Esophagus squamous epithelium (tissue), 5 donors: ENCODE measurements around the gene SEMA4D. TPM values are rescaled to one million over a fixed set of nuclear protein-coding genes. Genes with fewer than 3 reads are reported as not detected.

Experiments used
- DNase-seq: peaks from one replicate; lab custom pipeline; 2025; lab: John Stamatoyannopoulos, UW
- H3K27ac ChIP-seq, 4 donors: fragments of 200-600 bp; sonication (generic); one replicate each; pipeline ENCODE4 v1.5.1; 2016 to 2019; ENCODE audit warnings: mild to moderate bottlenecking in 1 of 4
- H3K27me3 ChIP-seq, 4 donors: fragments of 200-600 bp; sonication (generic); 1 replicate in 3 of 4; 2 replicates in 1 of 4; pipeline versions ENCODE4 v1.5.1 to v1.6.0; 2017 to 2021; ENCODE audit warnings: antibody characterized with exemption in 1 of 4
- H3K36me3 ChIP-seq, 3 donors: fragments of 200-600 bp; sonication (generic); one replicate each; pipeline ENCODE4 v1.5.1; 2016 to 2019
- H3K4me1 ChIP-seq, 3 donors: fragments of 200-600 bp; sonication (generic); one replicate each; pipeline ENCODE4 v1.5.1; 2017 to 2019
- H3K4me3 ChIP-seq, 4 donors: fragments of 200-600 bp; sonication (generic); 1 replicate in 3 of 4; 2 replicates in 1 of 4; pipeline ENCODE4 v1.5.1; 2016 to 2019; ENCODE audit warnings: mild to moderate bottlenecking in 2 of 4, moderate library complexity in 1 of 4
- H3K9me3 ChIP-seq, 3 donors: fragments of 200-600 bp; sonication (generic); one replicate each; pipeline ENCODE4 v1.5.1; 2016 to 2019
- POLR2A ChIP-seq, 4 donors: fragments of 450-650 bp; IDR thresholded peaks; one replicate each; pipeline ENCODE4 v1.6.1; 2017; ENCODE audit warnings: antibody characterized with exemption in 4 of 4, mild to moderate bottlenecking in 4 of 4, moderate library complexity in 3 of 4
- WGBS, 2 donors: methylation state at CpG; one replicate each; pipeline ENCODE4 v1.1.5; 2018; 5-methylcytosine and 5-hydroxymethylcytosine counted together
- intact Hi-C: fragments of 100-400 bp; cut with DNase I; formaldehyde crosslinking; loops from one replicate; pipeline ENCODE4 v1.15.0; 2022
- total RNA-seq, 4 donors: library from RNA; depleted of rRNA; stranded (reverse); fragments of >200 nt; gene quantifications; one replicate each; pipeline ENCODE4 v1.1.0, GENCODE V29; 2016
- TF ChIP-seq, protein P1 (sequence below), 6 experiments: fragments of 450-650 bp in 4 of 6; fragments of 200-600 bp in 2 of 6; sonication (generic) in 2 of 6; IDR thresholded peaks; one replicate each; pipeline ENCODE4 v1.5.1; 2016 to 2019; ENCODE audit warnings: antibody characterized with exemption in 6 of 6, mild to moderate bottlenecking in 4 of 6, moderate library complexity in 4 of 6
- donor health status: DM: yes; HTN: yes; CAD: no.

SEMA4D gene
- total RNA-seq, 4 donors from 2014 or later = 12.8 to 52.0 (median 20.5) TPM

DNA sequence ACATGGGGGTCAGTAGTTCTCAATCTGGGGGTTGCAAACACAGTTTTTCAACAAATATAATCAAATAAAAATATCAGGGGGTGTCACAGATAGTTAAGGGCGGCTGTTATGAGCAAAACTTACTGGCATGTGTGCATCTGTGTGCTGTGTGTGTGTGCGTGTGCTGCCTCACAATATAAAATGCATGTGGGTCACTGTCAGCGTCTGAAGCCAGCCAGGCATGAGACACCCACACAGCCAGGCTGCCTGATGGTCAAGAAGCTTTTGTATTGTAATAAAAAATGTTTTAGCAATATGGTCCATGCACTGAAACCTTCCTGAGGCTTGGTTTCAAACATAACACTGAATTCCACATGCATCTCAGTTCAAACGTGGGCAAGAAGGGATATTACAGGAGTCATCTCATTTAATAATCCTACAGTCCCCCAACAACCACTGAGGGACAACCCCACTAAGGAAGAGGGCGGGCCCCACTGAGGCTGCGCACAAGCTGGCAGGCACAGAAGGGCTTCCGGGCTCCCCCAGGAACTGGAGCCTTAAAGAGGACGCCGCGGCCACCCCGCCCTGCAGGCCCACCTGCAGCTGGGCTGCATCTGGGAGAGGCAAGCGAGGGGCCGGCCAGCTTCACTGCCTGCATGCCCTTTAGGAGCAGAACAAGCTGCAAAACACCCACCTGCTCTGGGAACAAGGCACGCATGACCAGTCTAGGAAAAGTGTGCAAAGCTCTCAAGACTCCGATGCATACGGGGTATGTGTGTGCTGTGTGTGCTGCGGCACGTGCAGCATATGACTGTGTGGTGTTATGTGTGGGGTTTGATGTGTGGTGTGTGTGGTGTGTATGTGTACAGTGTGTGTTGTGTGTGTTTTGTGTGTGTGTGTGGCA lies 14.1 kb downstream of the SEMA4D start:
- TF ChIP-seq, protein P1, sequence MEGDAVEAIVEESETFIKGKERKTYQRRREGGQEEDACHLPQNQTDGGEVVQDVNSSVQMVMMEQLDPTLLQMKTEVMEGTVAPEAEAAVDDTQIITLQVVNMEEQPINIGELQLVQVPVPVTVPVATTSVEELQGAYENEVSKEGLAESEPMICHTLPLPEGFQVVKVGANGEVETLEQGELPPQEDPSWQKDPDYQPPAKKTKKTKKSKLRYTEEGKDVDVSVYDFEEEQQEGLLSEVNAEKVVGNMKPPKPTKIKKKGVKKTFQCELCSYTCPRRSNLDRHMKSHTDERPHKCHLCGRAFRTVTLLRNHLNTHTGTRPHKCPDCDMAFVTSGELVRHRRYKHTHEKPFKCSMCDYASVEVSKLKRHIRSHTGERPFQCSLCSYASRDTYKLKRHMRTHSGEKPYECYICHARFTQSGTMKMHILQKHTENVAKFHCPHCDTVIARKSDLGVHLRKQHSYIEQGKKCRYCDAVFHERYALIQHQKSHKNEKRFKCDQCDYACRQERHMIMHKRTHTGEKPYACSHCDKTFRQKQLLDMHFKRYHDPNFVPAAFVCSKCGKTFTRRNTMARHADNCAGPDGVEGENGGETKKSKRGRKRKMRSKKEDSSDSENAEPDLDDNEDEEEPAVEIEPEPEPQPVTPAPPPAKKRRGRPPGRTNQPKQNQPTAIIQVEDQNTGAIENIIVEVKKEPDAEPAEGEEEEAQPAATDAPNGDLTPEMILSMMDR (IDR thresholded peaks at IDR 0.05) = no peak
- no peak for TF ChIP-seq POLR2A (IDR thresholded peaks at IDR 0.05)
- Histone ChIP-seq H3K27me3 (no peaks in the 10 kb centered on the region), H3K27ac (no peak overlapping the region), H3K4me3 (peak overlapping the region in 2 of 4 donors; percentile 20 to 45), H3K36me3 (peaks cover 0 to 7% (median 0%) of the 10 kb centered on the region in 3 donors), H3K9me3 (peaks cover 0 to 3% (median 0%) of the 10 kb centered on the region in 3 donors), H3K4me1 (peaks cover 0 to 22% (median 0%) of the 10 kb centered on the region in 3 donors)
- WGBS, 2 donors = 80 to 88% methylated on average over 7 to 14 of the region's 18 CpGs
- intact Hi-C loops = no loop called here
- DNase-seq = no peak

DNA sequence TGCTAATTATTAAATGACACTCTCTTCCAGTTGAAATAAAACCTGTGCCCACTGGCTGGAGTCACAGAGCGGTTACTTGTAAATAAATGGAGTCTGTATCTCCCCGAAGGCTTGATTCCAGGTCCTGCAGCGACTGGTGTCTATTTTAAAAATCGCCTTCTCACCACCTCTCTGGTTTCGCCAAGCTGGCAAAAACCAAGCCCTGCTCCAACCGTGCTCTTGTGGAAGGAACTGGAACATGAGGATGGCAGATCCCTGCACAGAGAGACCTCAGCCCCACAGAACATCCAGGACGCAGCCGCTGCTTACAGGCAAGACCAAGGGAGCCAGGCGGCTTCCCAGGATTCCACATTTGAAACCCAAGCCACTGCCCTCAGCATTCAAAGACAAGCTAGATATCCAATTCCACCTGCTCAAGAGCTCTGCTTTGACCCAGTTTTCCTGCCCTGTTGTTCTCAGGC lies 15.0 kb downstream of the SEMA4D start:
- H3K4me1 ChIP-seq = peaks cover 0 to 25% (median 0%) of the 10 kb centered on the region in 3 donors
- no peak overlapping the region for H3K27ac ChIP-seq
- no peak overlapping the region for H3K4me3 ChIP-seq
- intact Hi-C loops = no loop called here
- 76 to 100% methylated on average over 1 to 5 of the region's 9 CpGs for WGBS, 2 donors
- peaks cover 0 to 10% (median 0%) of the 10 kb centered on the region in 3 donors for H3K36me3 ChIP-seq
- TF ChIP-seq, protein P1 (IDR thresholded peaks at IDR 0.05) = no peak
- no peak for TF ChIP-seq POLR2A (IDR thresholded peaks at IDR 0.05)
- no peaks in the 10 kb centered on the region for H3K27me3 ChIP-seq
- DNase-seq = no peak
- peaks cover 0 to 3% (median 0%) of the 10 kb centered on the region in 3 donors for H3K9me3 ChIP-seq

DNA sequence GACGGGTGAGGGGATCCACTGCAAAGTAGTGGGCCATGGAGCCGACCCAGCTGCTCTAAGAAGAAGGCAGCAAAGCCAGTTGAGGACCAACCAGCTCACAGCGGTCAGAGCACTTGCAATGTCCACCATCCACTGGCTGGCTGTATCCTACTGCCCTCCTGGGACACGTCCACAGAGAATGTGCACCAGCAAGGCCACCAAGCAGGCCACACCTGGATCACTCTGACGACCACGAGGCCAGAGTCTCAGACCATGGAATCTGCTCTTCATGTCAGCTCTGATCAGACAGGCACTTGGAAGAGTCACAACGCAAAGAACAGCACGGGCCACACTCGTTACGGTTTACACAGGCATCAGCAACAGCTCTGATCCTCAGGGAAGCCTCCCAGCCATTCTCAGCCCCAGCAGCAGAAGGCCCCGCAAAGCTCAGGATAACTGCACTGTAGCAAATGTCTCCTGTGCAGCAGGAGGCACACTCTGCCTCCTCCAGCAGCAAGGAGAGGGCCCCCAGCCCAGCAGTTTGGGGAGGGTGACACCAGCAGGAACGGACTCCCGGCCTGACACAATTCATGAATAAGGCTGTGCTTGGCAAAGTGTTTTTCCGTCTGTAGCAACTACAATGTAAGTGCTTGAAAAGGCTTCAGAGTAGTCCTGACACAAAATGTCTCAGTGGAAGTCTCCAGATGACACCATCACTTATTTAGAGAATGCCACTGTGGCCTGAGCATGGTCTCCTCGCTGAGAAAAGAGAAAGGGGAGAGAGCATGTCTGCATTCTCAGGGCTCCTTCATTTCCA lies 15.7 kb downstream of the SEMA4D start:
- H3K27ac ChIP-seq = no peak overlapping the region
- no peak overlapping the region for H3K4me3 ChIP-seq
- TF ChIP-seq, protein P1 (IDR thresholded peaks at IDR 0.05) = no peak
- no peak for TF ChIP-seq POLR2A (IDR thresholded peaks at IDR 0.05)
- H3K36me3 ChIP-seq = peaks cover 0 to 10% (median 0%) of the 10 kb centered on the region in 3 donors
- H3K4me1 ChIP-seq = peaks cover 0 to 32% (median 1%) of the 10 kb centered on the region in 3 donors
- no peak for DNase-seq
- H3K9me3 ChIP-seq = peaks cover 0 to 3% (median 0%) of the 10 kb centered on the region in 3 donors
- 59 to 84% methylated on average over 9 to 10 of the region's 15 CpGs for WGBS, 2 donors
- no peaks in the 10 kb centered on the region for H3K27me3 ChIP-seq
- intact Hi-C loops = no loop called here

DNA sequence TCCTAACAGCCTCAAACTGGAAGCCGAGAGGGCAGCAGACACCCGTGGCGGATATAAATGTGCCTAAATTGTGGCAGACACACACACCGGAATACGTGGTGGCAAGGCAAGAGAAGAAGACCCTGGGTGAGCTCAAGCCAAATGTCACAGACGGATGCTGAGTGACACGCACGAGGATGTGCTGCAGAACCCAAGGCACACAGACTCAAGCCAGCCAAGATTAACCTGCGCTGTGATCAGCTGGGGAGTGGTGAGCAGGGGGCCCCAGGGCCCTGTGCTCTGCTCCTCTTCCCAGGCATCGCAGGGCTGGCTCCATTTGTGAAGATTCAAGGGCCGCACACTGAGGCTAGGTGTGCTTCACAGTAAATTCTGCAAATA lies 16.4 kb downstream of the SEMA4D start:
- peak overlapping the region in 1 of 4 donors; percentile 15 for H3K27ac ChIP-seq
- intact Hi-C loops = no loop called here
- H3K9me3 ChIP-seq = peaks cover 0 to 2% (median 0%) of the 10 kb centered on the region in 3 donors
- 78 to 85% methylated on average over 11 of the region's 11 CpGs for WGBS, 2 donors
- H3K4me1 ChIP-seq = peaks cover 0 to 39% (median 4%) of the 10 kb centered on the region in 3 donors
- H3K36me3 ChIP-seq = peaks cover 0 to 10% (median 0%) of the 10 kb centered on the region in 3 donors
- TF ChIP-seq, protein P1 (IDR thresholded peaks at IDR 0.05) = no peak
- no peak for TF ChIP-seq POLR2A (IDR thresholded peaks at IDR 0.05)
- H3K4me3 ChIP-seq = no peak overlapping the region
- H3K27me3 ChIP-seq = no peaks in the 10 kb centered on the region
- DNase-seq = no peak
